ENCODE measurements around the gene ITIH1. TPM values are rescaled to one million over a fixed set of nuclear protein-coding genes. Genes with fewer than 3 reads are reported as not detected.
A peak's percentile ranks its signal among the peaks of the same experiment; 100 is the strongest.

Gene ITIH1
- total RNA-seq, 1 donor from 2014 or later, result not detected

DNA sequence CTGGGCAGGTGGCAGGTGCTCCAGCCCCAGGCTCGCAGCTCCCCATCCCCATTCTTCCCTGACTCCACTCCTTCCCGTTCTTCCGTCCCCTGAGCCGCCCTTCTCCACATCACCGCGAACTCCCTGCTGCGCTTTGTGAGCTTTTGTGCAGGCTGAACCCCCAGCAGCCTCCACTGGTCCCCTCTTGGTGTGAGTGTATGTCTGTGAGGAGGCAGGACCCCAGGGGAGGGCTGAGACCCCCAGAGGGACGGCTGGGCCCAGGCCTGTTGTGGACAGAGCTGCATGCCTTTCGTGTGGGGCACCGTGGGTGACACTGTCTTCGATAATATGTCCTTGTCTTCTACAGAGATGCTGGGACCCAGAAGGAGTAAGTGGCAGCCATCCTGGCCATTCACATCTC, 9.8 kb downstream of the ITIH1 start:
- no peak for ATAC-seq (ENCODE audit: poor library complexity)
- DNase-seq, result peak; percentile 12
- intact Hi-C loops (cut with DNase I), result no loop called here

DNA sequence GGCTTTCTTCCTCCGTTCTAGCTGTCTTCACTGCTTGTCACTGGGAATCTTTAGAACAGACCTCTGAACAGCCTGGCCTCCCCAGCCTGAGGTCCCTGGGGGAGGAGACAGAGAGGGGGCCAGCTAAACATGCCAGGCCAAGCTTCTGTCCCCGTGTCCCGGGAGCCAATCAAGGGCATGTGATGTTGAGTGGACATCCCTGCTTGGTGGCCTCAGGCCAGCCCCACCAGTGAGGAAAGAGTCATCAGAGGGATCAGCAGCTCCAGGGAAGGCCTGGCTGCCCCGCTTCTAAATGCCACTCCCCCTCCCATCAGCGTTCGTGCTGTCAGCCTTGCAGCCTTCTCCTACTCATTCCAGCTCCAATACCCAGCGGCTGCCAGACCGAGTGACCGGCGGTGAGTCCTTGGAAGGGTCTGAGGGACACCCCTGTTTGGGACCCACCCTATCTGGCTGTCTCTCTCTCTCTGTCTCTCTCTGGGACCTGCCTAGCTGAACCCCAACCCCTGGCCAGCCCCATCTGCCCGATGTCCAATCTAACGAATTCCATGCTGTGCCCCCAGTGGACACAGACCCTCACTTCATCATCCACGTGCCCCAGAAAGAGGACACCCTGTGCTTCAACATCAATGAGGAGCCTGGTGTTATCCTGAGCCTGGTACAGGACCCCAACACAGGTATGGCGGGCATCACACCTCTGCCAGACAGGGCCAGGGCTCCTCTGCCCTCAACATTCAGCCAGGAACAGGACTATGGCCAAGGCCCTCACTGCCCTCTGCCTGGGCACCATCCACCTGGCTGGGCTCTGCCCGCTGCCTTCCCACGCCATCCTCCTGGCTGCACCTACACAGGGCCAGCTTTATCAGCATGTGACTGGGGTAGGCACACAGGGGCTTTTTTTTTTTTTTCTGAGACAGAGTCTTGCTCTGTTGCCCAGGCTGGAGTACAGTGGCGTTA, 10.6 kb downstream of the ITIH1 start:
- ATAC-seq (ENCODE audit: poor library complexity) (no peak), DNase-seq (peak; percentile 31)
- intact Hi-C loops (cut with DNase I), result no loop called here

- DNase-seq, result no peak
- intact Hi-C loops (cut with DNase I), result no loop called here
- no peak for ATAC-seq (ENCODE audit: poor library complexity)
Observed at GRCh38 chr3:52788890-52789745, 11.7 kb downstream of the ITIH1 start.

DNA sequence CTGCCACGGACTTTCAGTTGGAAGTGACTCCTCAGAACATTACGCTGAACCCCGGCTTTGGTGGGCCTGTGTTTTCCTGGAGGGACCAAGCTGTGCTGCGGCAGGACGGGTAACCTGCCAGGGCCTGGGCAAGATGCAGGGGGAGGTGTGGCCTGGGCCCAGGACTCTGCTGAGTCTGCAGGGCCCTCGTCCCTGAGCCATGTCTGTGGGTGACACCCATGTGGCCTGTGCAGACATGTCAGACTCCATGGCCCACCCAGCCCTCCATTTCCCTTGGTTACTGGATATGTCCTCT, 12.3 kb downstream of the ITIH1 start:
- no peak for DNase-seq
- intact Hi-C loops (cut with DNase I), result no loop called here
- no peak for ATAC-seq (ENCODE audit: poor library complexity)

DNA sequence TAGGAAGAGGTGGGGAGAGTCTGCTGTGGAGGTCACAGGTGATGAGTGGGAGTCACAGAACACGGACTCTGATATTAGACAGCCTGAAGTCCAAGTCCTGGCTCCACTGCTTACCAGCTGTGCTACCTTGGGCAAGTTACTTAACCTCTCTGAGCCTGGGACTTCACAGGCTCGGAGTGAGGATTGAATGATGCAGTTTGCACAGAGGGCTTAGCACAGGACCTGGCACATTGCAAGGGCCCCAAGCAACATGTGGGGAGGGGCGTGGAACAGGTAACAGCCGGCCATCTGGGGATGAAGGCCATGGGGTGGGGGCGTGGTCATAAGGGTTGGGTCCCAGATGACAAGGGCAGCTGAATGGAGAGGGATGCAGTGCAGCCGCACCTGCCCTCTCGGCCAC, 12.9 kb downstream of the ITIH1 start:
- ATAC-seq (ENCODE audit: poor library complexity), result no peak
- no peak for DNase-seq
- intact Hi-C loops (cut with DNase I), result no loop called here

- no peak for DNase-seq
- ATAC-seq (ENCODE audit: poor library complexity), result no peak
- intact Hi-C loops (cut with DNase I), result no loop called here
Observed at GRCh38 chr3:52790741-52791140, 13.3 kb downstream of the ITIH1 start.

GRCh38 chr3:52791366-52791765, 14.0 kb downstream of the ITIH1 start:
- intact Hi-C loops (cut with DNase I), result no loop called here
- no peak for DNase-seq
- no peak for ATAC-seq (ENCODE audit: poor library complexity)

- DNase-seq (no peak), ATAC-seq (ENCODE audit: poor library complexity) (no peak)
- intact Hi-C loops (cut with DNase I), result no loop called here
Observed at GRCh38 chr3:52791928-52792327, 14.5 kb downstream of the ITIH1 start.

- ATAC-seq (ENCODE audit: poor library complexity) (no peak), DNase-seq (no peak)
- intact Hi-C loops (cut with DNase I), result no loop called here
Observed at GRCh38 chr3:52792413-52792812, 15.0 kb downstream of the ITIH1 start.

DNA sequence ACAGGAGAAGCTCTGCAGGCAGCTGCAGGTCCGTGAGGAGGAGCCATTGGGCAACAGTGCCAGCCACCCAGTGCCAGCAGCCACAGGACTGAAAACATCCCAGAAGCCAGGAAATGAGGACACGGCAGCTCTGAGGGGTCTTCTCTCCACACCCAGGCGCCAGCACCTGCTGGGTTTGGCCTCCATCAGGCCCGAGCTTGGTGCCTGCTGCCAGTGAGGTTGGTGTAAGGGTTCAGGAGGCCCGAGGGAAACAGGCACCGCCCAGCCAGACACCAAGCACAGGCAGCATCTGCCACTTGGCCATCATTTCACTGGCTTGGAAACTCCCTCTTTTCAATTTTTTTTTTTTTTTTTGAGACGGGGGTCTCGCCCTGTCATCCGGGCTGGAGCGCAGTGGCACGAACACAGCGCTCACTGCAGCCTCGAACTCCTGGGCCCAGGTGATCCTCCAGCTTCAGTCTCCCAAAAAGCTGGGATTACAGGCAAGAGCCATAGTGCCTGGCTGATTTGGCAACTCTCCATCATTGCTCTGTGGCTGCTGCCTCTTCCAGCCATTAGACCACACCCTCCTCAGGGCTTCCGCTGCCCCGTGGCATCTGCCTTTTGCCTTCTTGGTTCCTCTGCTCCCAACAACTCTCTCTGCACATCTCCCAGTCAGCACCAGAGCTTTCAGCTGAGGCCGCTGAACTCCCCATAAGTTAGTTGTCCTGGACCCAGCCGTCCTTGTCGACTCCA, 15.7 kb downstream of the ITIH1 start:
- intact Hi-C loops (cut with DNase I), result no loop called here
- DNase-seq (no peak), ATAC-seq (ENCODE audit: poor library complexity) (no peak)

DNA sequence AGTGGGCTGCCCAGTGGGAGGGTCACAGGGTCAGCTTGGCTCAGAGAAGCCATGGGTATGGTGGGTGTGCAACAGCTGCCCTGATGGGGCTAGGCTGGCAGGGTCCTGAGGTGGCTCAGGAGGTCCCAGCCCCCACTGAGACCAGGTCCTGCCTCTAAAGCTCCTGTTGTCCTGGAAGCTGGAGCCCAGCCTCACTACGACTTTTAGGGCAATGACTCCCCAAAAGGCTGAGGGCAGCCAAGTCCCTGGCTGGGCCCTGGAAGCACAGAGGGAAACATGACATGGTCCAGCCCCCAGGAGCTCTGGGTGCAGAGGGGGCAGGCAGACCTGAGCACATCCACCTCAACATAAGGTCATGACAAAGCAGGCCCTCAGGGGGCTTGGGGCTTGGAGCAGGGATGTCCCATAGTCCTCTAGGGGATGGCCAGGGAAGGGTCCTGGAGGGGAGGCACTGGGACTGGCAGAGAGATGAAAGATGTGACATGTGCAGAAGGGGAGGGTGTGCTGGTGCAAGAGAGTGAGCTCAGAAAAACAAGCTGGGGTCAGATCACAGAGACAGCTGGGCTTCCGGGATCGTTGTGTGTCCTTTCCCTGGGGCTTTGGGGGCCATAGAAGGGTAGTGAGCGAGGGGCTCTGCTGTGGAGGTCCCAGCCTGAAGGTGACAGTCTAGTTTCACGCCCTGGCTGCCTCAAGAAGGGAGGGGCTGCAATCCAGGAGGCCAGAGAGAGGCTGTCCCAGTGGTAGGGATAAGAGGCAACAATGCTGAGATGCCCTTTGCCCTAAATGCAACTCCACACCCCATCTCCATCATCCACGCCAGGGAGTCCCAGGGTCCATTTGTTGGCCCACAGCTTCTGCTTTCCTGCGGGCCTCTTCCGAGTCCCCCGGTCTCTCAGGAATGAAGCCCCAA, 16.6 kb downstream of the ITIH1 start:
- intact Hi-C loops (cut with DNase I), result no loop called here
- DNase-seq (no peak), ATAC-seq (ENCODE audit: poor library complexity) (no peak)

DNA sequence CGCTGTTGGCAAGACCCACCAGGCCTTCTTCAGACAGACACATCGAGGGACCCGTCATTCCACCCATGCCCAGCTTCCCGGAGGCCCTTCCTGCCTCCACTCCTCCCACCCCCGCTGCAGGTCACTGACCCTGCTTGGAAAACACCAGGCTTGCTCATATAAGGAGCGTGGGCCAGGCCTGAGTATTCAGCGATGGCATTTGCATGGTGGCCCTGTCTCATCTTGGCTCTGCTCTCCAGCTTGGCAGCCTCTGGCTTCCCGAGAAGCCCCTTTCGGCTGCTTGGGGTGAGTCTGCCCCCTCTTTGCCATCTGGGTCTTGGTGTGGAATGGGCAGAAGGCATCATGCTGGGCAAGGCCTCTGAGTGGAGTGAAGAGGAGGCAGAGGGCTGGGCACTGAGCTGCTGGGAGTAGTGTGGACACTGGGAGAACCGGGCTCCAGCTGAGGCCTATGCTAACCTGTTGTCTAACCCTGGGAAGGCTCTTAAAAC, 17.3 kb downstream of the ITIH1 start, which contains the start of gene ITIH3:
Gene ITIH3, plus strand, starts transcription at position 185 of the 488 bp plus-strand sequence. Its CDS starts 8 bp downstream, at position 193.
- intact Hi-C loops (cut with DNase I), result no loop called here
- ATAC-seq (ENCODE audit: poor library complexity) (no peak), DNase-seq (no peak)

DNA sequence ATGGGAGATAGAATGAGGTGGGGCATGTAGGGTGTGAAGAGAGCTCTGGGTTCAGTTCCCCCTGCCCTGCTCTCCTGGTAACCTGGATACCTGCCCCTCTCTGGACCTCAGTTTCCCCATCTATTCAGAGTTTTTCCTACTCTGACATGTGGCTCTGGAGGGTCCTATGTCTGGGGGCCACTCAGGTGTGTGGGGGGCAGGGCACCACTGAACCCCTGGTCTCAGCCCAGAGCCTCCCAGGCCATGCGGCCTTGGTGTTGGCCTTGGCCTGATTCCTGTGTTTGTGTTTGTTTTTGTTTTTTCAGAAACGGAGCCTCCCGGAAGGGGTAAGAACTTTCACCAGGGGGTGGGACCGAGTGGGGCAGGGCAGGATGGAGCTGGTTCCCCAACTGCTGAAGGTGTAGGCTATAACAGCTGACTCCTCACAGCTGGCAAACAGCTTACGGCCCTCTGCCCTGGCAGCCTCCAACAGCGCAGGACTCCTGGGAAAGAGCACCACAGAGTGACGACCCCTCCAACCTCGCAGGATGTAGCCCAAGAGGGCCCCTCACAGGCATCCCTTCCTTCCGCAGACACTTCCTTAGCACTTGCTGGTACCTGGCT, 18.0 kb downstream of the ITIH1 start:
- DNase-seq (no peak), ATAC-seq (ENCODE audit: poor library complexity) (no peak)
- intact Hi-C loops (cut with DNase I), result no loop called here

GRCh38 chr3:52796411-52796810, 19.0 kb downstream of the ITIH1 start:
- no peak for DNase-seq
- ATAC-seq (ENCODE audit: poor library complexity), result no peak
- intact Hi-C loops (cut with DNase I), result no loop called here

DNA sequence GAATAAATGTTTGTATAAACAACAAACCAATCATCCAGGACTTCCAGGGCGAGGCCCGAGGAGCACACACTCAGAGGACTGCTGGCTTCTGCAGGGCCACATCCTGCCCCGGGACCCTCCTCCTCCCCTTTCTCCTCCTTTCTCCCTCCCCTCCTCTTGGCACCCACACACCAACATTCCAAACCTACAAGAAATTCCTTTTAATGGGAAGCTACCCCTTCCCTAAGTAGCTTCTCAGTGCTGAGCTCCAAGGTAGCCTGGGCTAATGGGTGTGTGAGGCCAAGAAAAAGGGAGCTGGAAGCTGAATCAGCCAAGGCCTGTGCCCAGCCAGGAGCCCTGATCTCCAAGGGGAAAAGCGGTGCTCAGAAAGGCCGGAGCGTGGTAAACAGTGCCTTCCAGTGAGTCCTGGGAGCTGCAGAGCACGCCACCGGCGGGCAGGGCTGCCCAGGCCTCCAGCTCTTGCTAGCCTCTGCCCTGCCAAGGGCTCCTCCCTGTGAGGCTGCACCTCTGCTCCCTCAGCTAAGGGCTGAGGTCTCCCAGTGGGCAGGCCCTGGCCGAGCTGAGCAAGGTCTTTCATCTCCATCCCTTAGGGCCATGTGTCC, 21.1 kb downstream of the ITIH1 start:
- DNase-seq (no peak), ATAC-seq (ENCODE audit: poor library complexity) (no peak)
- intact Hi-C loops (cut with DNase I), result no loop called here

GRCh38 chr3:52798978-52799476, 21.6 kb downstream of the ITIH1 start:
- intact Hi-C loops (cut with DNase I), result no loop called here
- ATAC-seq (ENCODE audit: poor library complexity) (no peak), DNase-seq (no peak)

DNA sequence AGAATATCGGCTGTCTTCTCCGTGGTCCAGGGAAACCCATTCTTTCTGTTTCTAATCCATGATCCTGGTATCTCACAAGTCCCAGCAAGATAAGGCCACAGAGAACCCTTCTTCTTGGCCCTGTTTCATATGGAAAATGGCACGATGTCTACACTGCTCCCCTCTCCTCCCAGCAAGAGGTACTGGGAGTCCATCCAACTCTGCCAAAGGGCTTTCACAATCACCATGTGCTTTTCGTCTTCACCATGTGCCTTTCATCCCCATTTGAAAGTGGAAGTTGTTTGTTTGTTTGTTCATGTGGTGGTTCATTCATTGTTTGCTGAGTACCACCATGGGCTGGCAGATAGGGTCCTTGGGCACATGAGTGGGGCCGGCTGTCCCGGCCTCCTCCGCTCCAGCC, 22.7 kb downstream of the ITIH1 start:
- no peak for ATAC-seq (ENCODE audit: poor library complexity)
- DNase-seq, result no peak
- intact Hi-C loops (cut with DNase I), result no loop called here

All from Right ventricle myocardium superior (tissue), 1 donor.